Neural progenitor cell (in vitro differentiated cells): ENCODE results near the gene CNR2.
"Not testable (repeated sequence)": the region's sequence is repeated elsewhere in the genome, so short reads cannot be mapped to it uniquely, and the experiment has no call there.

Source experiments
- EZH2 ChIP-seq: fragments of 200-600 bp; sonication (generic); IDR thresholded peaks from 2 replicates; pipeline ENCODE4 v1.6.1; 2017; ENCODE audit warnings: antibody characterized with exemption, mild to moderate bottlenecking, moderate library complexity
- EZH2phosphoT487 ChIP-seq: fragments of 200-600 bp; sonication (generic); IDR thresholded peaks from 2 replicates; pipeline ENCODE4 v1.6.1; 2017; ENCODE audit warnings: antibody characterized with exemption
- TF ChIP-seq, protein P1 (sequence below): fragments of 200-600 bp; sonication (generic); IDR thresholded peaks from 2 replicates; pipeline ENCODE4 v1.5.1; 2017; ENCODE audit warnings: antibody characterized with exemption, mild to moderate bottlenecking

DNA sequence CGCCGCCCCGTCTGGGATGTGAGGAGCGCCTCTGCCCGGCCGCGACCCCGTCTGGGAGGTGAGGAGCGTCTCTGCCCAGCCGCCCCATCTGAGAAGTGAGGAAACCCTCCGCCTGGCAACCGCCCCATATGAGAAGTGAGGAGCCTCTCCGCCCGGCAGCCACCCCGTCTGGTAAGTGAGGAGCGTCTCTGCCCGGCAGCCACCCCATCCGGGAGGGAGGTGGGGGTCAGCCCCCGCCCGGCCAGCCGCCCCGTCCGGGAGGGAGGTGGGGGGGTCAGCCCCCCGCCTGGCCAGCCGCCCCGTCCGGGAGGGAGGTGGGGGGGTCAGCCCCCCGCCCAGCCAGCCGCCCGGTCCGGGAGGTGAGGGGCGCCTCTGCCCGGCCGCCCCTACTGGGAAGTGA, 60.0 kb downstream of the CNR2 start:
- TF ChIP-seq, protein P1, sequence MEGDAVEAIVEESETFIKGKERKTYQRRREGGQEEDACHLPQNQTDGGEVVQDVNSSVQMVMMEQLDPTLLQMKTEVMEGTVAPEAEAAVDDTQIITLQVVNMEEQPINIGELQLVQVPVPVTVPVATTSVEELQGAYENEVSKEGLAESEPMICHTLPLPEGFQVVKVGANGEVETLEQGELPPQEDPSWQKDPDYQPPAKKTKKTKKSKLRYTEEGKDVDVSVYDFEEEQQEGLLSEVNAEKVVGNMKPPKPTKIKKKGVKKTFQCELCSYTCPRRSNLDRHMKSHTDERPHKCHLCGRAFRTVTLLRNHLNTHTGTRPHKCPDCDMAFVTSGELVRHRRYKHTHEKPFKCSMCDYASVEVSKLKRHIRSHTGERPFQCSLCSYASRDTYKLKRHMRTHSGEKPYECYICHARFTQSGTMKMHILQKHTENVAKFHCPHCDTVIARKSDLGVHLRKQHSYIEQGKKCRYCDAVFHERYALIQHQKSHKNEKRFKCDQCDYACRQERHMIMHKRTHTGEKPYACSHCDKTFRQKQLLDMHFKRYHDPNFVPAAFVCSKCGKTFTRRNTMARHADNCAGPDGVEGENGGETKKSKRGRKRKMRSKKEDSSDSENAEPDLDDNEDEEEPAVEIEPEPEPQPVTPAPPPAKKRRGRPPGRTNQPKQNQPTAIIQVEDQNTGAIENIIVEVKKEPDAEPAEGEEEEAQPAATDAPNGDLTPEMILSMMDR, result not testable (repeated sequence)
- not testable (repeated sequence) for TF ChIP-seq EZH2, EZH2phosphoT487
